ENCODE measurements around the gene C1orf116.

C1orf116 gene
- 0.20 to 0.22 reads per million in 2 donors for total RNA-seq

DNA sequence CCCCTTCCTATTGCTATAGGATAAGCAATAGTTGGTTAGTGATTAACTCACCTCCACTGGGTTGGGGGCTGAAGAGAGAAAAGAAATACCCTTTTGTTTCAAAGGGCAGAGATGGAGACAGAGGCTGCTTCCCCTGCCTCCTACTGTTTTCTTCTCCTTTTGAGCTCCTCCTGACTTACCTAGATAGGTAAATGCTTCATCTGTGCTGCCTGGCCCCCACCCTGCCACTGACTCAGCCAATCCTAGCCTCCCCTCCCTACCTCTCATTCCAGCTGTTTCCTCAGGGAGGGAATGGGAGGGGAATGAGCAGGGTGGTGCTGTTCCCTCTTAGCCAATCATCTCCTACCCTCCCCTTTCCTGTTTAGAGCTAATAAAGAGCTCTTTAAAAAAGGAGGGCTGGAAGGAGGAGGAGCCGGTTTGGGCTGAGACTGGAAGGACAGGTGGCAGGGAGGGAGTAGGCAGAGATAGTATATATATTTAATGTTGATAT, at the start of gene C1orf116:
Gene C1orf116 (minus strand): TSS at position 229 of the 490 bp plus-strand sequence. CDS start 5,158 bp downstream, outside the sequence.
- DNase-seq, result no peak

DNA sequence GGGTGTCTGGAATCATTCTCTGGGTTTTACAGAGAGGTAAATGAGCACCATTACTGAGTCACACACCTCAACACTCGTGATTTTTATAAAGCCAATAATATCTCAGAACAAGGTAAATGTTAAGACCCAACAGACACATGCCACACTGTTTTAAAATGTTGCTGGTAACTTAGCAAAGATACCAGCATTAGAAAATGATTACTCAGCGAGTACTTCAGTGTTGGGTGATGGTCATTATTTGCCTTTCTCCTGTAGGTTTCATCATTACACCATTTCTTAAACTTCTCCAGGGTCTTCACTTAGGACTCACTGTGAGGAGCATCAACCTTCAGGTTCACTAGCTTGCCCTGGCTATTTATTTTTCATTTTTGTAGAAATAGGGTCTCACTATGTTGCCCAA, 49.2 kb upstream of the C1orf116 start:
- no peak for DNase-seq

DNA sequence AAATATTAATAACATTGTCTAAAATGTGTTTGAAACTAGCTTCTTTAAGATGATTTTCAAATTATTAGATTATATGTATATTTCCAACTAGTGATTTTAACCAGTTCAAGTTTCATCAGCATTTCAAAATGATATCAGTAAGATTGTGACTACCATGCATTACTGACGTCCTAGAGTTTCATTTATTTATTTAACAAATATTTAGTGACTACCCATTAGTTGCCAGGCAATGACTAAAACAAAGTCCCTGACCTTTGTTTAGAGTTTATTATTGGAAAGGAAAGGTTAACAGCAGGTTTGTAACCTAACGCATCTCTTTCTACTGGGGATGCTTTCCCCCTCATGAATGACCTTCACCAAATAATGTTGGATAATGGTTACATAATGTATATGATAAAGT, 48.5 kb upstream of the C1orf116 start:
- DNase-seq, result no peak

DNA sequence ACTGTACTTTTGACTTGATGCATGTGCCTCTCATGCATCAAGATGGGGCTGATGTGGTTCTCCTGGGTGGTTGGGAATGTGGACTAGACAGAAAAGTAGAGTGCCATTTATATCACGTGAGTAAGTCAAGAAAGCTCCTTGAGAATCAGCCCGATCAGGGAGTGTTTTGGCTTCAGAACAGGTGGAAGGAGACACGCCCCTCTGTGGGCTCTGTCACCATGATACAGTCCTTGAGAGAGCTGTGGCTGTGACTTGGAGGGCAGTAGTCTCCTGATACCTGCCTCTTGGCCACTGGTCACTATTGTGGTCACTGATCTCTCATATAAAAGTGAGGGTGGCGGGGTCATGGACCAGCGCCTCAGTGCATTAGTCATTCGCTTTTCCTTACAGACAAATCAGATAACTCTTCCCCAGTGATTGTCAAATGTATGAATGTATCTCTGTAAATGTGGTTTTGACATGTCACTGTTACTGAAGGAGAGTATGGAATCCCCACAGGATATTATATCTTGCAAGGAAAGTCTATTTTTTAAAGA, 47.2 kb upstream of the C1orf116 start:
- no peak for DNase-seq

DNA sequence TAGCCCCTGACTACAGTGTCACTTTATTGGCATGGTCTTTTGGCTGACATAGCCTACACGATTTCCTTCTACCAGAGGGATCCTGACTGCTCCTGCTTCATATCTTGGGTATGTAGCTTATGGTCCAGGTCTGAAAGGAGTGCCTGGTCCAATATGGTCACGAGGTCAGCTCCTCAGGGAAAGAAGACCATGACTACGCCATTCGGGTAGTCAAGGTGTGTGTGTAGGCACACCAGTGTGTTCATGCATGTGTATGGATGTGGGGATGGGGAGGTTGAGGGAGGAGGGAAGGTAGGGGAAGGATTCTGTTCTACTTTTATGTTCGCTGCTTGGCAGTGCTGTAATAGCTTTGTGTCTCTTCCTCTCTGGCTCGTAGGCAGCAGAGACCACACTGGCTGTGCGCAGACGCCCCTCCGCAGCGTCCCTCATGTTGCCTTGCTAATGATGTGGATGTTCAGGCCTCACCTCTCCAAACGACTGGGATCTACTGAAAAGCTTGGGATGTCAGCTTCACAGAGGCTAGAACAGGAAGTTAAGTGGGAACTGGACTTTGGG, 46.1 kb upstream of the C1orf116 start:
- no peak for DNase-seq

DNA sequence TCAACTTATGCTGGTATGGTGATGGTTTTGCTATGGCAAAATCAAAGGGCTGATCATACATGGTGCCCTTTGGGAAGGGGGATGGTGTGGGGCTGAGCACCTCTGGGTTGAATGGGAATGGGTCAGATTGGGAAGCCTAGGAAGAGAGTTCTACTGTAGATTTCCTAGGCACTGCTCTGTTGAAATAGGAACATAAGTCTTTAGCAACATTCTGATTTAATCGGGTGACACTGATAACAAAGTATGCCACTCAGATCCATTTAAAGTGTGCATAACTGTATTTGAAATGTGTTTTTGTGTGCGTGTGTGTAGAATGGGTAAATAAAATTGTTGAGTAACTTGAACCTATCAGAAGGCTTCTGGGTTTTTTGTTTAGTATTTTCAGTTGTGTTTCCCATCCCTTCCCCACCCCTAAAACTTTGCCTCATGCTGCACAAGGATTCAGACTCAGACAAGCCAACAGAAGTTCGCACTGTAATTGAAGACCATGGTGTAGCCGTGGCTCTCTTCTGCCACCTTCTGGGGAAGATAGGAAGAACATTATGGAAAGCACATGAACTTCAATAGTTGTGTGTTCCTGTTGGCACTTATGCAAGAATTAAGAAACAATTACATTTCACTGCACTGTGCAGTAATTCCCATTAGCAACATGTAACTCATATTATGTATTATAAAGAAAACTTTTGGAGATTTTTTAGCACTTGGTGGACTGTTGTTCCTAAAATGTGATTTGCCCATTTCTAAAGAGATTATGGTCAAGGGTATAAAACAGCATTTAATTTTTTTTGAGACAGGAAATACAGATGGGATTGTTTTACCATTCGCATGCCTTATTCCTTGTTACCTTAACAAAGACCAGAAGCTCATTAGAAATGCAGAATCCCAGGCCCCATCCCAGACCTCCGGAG, 45.2 kb upstream of the C1orf116 start:
- no peak for DNase-seq

DNA sequence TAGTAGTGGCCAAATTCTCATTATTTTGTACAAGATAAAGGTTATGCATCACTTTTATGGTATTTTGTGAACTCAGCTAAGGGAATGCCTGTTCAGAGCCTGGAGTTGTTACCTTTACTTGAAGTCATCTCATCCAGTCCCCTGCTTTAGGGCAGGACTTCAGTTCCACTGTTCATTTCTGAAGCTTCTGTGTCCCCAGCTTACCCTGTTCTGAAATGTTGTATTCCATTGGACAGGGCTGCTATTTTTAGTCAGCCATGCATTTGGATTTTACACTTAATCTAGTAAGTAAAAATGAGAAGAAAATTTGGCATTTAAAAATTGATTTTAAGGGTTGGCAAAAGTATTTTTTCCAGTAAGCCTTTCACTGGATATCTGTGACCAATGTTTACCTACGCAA, 44.5 kb upstream of the C1orf116 start:
- no peak for DNase-seq

DNA sequence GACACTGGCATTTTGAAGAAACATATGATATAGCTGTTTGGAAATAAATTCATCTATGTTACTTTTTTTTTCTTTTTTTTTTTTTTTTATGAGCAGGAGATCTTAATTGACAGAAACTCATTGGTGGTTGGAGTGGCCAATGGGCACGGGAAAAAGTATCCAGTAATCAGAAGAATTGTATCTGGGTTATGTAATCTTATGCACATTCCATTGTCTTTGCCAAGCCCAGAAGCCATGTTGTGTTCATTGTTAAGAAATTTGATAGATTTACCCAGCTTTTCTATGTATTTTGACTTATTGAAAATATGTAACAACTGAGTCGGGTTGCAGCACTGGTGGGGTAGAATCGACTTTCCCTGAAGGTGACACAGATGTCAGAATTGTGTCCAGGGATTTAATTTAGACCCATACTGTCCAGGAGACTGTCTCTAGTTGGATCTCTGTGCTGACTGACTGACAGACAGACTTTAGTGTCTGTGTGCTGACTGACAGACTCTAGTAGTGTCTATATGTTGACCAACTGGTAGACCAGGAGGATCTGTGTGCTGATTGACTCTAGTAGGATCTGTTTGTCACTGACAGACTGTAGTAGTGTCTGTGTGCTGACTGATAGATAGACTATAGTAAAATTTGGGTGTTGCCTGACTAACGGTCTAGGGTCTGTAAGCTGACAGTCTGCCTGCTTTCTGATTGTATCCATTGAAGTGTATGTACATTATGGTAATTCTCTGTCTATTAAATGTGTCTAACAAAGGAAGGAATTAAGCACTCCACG, 43.8 kb upstream of the C1orf116 start:
- no peak for DNase-seq

DNA sequence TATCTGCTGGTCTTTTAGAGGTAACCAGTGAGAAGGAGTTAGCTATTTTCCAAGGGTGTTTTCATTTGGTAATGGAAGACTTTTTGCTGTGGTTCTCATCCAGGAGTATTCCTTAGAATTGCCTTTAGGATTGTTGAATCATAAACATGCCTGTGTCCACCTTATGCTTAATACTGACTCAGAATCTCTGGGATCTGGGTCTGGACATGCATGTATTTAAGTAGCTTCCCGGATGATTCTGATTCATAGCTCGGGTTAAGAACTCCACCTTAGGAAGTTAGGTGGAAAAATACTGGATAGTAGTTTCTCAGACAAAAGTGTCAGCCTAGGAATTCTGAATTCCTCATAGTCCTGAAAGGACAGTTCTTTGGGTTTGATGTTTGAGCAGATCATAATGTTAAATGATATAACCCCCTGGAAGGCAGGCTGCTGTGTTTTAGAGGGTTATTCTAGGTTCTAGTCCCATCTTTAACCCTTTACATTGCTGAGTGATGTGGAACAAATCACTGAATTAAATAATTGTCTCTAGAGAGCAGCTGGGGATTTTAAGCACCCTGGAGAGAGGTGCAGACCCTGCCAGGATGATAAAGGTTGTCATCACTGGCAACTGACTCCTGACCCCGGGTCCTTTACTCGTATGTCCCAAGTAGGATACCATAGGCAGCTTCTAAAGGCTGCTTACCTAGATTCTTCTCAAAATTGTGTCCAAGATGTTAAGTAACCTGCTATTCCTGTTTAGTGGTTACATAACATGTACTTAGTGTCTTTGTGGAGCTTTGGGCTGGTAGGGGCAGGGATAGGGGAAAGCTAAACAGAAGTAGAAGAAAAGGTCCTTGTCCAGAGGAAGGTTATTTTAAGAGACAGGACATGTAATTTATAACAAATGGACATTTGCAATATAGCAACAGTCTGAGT, 41.6 kb upstream of the C1orf116 start:
- DNase-seq, result no peak

DNA sequence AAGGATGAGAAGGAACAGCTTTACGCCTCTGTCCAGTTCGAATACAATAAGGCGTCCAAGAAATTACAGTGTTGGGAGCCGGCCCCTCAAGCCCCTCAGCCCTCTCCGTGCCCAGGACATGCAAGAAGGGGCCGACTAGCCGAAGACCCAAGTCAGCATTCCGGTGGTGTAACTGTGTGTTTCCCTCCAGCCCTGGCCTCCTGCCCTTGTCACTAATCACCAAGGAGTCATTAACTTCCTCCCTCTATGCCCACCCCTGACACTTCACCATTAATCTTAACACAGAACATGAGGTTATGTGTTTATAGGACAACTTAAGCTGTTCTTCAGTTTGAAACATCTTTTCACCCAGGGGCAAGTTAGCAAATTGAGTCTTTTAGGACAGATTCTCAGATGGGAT, 39.7 kb upstream of the C1orf116 start:
- DNase-seq, result no peak

DNA sequence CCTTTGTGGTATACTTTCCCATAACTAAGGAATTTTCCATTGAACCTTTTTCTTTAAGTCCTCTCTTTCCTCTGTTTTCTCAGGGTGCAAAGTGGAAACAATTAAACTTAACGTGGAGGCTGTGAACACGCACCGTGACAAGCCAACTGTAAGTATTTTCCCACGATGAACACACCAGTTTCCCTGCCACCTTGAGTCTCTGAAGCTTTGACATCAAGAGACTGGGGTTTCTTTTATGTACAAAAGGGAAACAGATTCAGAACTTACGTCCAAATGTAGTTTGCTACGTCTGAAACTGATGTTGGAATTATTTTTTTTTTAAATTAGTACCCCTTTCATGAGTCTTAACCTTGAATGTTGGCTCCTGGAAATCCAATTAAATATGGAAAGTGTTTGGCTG, 38.9 kb upstream of the C1orf116 start:
- DNase-seq, result no peak

DNA sequence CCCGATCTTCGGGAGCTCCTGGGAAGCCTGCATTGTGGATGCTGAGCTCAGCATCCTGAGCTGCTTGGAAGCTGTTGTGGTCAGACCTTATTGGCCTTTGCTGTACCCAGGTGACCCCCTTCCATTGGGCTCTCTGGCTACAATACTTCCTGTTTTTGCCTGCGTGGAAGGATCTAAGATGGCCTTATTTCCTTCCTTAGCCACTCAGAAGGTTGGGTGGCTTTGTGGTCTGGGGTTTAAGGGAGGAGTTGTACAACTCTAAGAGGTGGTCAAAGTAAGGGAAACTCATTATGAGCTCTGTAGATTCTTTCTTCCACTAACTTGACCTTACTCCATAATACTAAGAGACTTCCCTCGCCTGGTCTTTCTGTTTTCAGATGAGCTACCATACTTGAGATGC, 38.3 kb upstream of the C1orf116 start:
- no peak for DNase-seq

DNA sequence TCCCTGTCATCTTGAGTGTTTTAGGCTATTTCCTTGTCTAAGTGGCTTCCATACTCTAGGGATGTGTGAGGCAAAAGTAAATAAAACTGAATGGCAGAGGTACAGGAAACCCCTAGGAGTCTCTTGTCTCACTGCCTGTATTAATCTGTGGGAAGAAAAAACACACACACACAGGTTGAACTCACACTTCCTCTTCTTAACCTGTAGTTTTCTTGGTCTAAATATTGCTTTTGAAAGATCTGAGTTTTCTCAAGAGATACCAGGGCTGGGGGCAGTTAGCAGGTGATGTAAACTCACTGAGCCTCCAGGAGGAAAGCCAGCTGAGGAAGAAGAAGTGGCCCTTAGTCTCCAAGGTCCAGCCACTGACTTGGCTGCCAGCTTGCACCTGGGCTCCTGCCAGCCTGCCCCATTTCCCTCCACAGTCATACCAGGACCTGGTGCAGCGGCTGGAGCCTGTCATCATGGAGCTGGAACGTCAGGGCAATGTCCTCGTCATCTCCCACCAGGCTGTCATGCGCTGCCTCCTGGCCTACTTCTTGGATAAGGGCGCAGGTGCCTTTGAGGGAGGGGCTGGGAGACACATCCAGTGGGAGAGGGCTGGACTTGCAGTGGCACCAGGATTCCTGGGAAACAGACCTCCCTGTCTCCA, 37.4 kb upstream of the C1orf116 start:
- DNase-seq, result no peak

DNA sequence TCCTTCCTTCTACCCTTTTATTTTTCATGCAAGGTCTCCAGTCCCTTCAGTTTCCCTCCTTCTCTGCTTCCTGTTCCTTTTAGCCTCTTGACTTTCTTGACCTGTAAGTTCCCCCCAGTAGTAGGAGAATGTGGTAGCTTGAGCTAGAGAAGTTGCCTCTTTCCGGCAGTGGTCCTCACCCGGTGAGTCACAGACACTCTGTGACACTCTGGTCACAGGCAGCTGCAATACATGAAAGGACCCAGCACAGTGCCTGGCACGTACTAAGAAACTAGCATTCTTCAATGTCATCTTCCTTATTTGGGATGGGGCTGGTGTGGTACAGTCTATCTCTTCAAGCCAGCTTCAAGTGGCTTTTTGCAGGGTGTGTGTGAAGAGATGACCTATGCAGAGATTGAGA, 36.5 kb upstream of the C1orf116 start:
- DNase-seq, result no peak

DNA sequence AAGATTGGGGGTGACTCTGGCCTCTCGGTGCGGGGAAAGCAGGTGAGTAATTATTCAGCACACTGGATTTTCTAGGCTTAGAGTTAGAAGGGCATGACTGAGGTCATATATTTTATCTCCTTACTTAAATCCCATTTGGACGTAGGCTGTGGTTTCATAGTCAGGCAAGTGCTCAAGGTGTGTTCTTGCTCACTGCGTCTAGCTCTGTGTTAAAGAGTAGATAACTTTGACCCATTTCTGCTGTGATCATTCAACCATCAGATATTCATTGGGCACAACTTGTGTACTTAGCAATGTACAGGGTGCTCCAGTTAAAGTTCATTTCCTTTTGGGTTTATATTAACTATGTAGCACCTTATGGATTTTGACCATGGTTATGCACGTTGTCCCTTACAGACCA, 35.1 kb upstream of the C1orf116 start:
- no peak for DNase-seq

DNA sequence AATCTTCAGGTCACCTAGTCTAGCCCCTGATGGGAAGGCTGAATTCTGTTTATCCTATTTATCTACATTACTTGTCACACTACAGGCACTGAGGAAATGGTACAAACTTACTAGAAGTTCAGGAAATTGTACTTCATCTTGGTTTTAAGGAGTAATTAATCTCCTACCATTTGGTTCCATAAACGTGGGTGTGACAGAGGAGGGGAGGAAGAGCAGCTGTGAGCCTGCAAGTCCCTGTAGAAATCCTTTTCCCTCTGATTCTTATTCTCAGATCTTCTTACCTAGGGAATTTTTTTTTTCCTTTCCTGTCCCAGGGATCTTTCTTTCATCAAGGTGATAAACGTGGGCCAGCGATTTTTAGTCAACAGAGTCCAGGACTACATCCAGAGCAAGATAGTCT, 34.6 kb upstream of the C1orf116 start:
- DNase-seq, result no peak

DNA sequence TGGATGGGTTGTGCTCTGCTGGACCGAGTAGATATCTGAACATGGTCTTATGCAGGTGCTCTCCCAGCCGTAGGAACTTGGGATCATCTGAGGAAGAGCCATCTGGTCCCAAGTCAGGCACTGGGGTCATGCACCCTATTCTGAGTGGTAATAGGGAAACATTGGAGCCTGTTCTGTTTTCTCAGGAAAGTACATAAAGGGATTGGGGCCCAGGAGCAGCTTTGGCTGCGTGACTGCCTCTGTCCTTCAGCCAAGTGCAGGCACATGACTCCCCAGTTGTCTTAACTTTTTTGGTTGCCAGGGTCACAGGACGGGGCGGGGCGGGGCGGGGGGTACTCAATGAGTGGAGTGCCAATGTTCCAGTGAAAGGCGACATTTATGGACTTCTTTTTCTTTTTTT, 32.0 kb upstream of the C1orf116 start:
- DNase-seq, result no peak

DNA sequence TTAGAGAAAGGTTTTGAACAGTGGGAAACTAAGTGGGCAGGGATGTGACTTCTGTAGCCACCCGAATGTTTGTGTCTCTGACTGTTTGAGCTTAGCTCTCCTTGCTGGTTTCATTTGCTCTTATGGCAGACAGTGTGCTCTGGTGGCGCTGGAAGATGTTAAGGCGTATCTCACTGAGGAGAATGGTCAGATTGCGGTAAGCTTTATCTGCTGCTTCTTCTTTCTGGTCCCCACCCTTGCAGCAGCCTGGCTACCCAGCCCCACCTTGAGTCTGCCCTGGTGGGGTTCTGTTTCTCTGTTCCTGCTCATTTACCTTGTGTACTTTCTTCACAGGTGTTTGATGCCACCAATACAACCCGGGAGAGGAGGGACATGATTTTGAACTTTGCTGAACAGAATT, 30.5 kb upstream of the C1orf116 start:
- DNase-seq, result no peak

DNA sequence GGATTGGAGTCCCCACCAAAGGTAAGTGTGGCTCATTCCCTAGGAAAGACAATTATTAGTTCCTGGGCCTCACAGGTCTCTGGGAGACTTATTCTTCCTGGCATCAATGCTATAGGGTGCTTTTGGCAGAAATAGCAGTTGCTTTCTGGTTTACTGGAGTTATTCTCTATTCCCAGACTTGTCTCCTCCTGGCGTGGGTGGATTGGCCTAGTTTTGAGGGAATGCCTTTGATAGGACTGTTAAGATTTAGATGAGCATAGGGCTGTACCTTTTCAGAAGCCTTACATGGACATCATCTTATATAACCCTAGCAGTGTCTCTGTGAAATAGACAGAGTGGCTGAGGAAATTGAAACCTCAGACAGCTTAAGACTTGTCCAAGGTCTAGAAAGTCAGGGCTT, 29.5 kb upstream of the C1orf116 start:
- DNase-seq, result no peak

DNA sequence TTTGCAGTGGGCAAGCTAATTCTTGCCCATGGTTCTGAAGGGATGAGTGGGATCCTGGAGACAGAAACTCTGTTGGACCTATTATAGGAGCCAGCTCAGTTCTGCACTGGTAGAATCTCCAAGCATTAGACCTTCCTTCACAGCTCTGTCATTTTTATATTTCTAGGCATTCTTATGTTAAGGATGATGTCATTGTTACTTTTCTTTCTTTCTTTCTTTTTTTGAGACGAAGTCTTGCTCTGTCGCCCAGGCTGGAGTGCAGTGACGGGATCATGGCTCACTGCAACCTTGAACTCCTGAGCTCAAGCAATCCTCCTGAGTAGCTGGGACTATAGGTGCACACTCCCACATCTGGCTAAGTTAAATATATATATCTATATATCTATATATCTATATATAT, 28.0 kb upstream of the C1orf116 start:
- no peak for DNase-seq

DNA sequence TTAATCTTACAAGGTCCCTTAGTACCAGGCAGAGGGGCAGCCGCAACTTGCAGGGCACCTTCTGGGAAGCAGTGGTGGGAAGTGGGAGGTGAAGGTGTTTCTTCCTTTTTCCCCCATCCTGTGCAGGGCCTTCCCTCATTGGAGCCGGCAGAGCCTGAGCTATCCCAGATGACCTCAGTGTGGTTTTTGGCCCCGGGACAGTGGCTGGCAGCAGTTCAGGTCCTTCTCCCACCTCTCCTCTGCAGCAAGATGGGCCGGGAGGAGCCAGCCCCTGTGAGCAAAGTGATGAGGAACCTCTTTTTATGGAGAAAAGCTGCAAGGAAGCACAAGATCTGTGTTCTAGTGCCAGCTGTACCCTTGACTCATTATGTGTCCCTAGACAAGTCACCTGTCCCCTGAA, 27.3 kb upstream of the C1orf116 start:
- no peak for DNase-seq

Data from activated gamma-delta T cell (primary cell).